Stomach smooth muscle (tissue), 2 donors: Measurements from ENCODE around the gene FAM181A.

ENCODE experiments used
- H3K27ac ChIP-seq: one replicate; pipeline ENCODE4 v1.7.0; 2013; ENCODE audit warnings: mild to moderate bottlenecking, low read length, inconsistent platforms
- H3K27me3 ChIP-seq, 2 donors: one replicate each; pipeline ENCODE4 v1.7.0; 2013; ENCODE audit warnings: low read length in 2 of 2; ENCODE audit not compliant: insufficient read depth in 2 of 2, control insufficient read depth in 1 of 2
- H3K36me3 ChIP-seq, 2 donors: one replicate each; pipeline ENCODE4 v1.7.0; 2013; ENCODE audit warnings: low read length in 2 of 2; ENCODE audit not compliant: control insufficient read depth in 2 of 2, insufficient read depth in 2 of 2
- H3K4me1 ChIP-seq: one replicate; pipeline ENCODE4 v1.7.0; 2013; ENCODE audit warnings: low read length; ENCODE audit not compliant: control insufficient read depth, insufficient read depth
- H3K4me3 ChIP-seq, 2 donors: one replicate each; pipeline ENCODE4 v1.7.0; 2013; ENCODE audit warnings: low read length in 2 of 2
- H3K9ac ChIP-seq, 2 donors: one replicate each; pipeline ENCODE4 v1.7.0; 2013; ENCODE audit warnings: low read length in 2 of 2, mild to moderate bottlenecking in 1 of 2
- H3K9me3 ChIP-seq, 2 donors: one replicate each; pipeline ENCODE4 v1.7.0; 2013; ENCODE audit warnings: low read length in 2 of 2; ENCODE audit not compliant: control insufficient read depth in 2 of 2
- donor health status: healthy.
- donor health status: Pancreatic carcinoma.

The FAM181A gene

DNA sequence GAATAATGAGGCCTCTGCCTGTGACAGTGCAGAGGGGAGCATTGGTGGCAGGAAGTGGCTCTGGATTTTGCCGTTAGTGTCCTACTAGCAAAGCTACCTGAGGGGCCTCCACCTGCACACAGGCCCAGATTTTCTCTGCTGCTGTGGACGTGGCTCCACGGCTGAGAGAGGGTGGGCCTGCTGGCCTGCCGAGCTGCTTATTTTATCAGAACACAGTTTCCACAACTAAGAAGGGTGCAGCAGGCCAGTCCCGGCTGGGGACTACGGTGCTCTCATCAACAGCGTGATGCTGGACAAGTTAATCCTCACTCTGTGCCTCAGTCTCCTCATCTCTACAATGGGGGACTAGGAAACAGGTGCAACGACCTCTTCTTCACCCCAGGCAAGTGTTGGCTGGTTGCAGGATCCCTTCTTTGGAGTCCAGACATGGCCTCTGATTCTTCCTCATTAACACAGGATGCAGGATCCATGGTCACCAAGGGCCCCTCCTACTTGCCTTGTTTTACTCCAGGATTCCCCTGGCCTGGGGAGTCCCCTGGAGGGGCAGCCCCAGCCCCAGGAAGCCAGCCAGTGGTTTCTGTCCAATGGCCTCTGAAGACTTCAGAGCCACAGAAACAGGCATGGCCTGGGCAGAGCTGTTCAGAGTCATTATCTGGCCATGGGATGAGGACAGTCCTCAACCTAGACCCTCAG, 3.3 kb downstream of the FAM181A start:
- no peak overlapping the region for H3K4me3 ChIP-seq
- peaks cover 18% of the 10 kb centered on the region for H3K4me1 ChIP-seq
- H3K36me3 ChIP-seq = peaks cover 28 to 35% of the 10 kb centered on the region in 2 donors
- H3K9ac ChIP-seq = no peak overlapping the region
- H3K27ac ChIP-seq = no peak overlapping the region
- H3K27me3 ChIP-seq = no peaks in the 10 kb centered on the region
- no peaks in the 10 kb centered on the region for H3K9me3 ChIP-seq

- Histone ChIP-seq H3K4me3 (no peak overlapping the region), H3K4me1 (peaks cover 18% of the 10 kb centered on the region), H3K36me3 (peaks cover 29 to 40% of the 10 kb centered on the region in 2 donors), H3K27me3 (no peaks in the 10 kb centered on the region), H3K9me3 (no peaks in the 10 kb centered on the region), H3K27ac (no peak overlapping the region), H3K9ac (no peak overlapping the region)
Observed at GRCh38 chr14:93930989-93931307, 3.8 kb downstream of the FAM181A start.

DNA sequence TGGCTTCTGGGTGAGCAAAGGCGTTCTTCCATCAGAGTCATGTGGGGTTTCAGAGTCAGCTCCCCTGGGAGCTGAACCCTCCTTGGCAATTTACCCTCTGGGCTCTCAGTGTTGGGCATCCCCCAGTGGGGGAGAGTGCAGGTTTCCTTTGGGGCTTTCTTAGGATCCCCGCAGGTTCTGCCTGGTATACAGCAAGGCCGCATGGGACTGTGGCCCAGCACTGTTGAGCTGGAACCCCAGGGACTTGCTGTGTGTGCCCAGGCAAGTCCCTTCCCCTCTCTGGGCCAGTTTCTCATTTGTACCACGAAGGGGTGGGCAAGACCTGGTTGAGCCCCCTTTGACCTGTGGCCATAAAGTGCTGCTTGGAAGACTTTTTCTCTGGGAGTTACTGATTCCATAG, 5.5 kb downstream of the FAM181A start:
- Histone ChIP-seq H3K27me3 (no peaks in the 10 kb centered on the region), H3K27ac (peak overlapping the region; percentile 31), H3K9me3 (no peaks in the 10 kb centered on the region), H3K4me3 (no peak overlapping the region), H3K9ac (no peak overlapping the region), H3K4me1 (peaks cover 23% of the 10 kb centered on the region), H3K36me3 (peaks cover 40 to 57% of the 10 kb centered on the region in 2 donors)

- Histone ChIP-seq H3K4me1 (peaks cover 26% of the 10 kb centered on the region), H3K9me3 (no peaks in the 10 kb centered on the region), H3K4me3 (no peak overlapping the region), H3K9ac (no peak overlapping the region), H3K36me3 (peaks cover 42 to 62% of the 10 kb centered on the region in 2 donors), H3K27me3 (no peaks in the 10 kb centered on the region), H3K27ac (peak overlapping the region; percentile 18)
Observed at GRCh38 chr14:93935213-93935612, 8.1 kb downstream of the FAM181A start.

DNA sequence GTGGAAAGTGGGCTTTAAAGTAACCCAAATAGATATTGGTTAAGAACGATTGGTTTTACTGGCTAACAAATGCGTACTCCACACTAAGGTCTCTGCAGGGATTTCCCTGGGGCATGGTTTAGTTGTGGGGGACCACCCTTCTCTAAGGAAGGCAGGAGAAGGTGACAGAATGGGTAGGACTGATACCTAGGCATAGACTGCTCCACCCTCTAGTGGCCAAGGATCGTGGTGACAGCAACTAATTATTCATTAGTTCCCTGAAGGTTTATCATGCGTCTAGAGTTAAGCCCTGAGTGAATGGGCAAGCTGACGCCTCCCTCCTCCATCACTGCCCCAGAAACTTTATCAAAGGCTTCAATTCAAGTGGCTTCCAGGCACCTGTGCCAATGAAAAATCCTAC, 9.1 kb downstream of the FAM181A start:
- no peak overlapping the region for H3K4me3 ChIP-seq
- H3K36me3 ChIP-seq = peaks cover 34 to 62% of the 10 kb centered on the region in 2 donors
- no peaks in the 10 kb centered on the region for H3K9me3 ChIP-seq
- peak overlapping the region; percentile 11 for H3K27ac ChIP-seq
- H3K27me3 ChIP-seq = no peaks in the 10 kb centered on the region
- peaks cover 33% of the 10 kb centered on the region for H3K4me1 ChIP-seq
- no peak overlapping the region for H3K9ac ChIP-seq

DNA sequence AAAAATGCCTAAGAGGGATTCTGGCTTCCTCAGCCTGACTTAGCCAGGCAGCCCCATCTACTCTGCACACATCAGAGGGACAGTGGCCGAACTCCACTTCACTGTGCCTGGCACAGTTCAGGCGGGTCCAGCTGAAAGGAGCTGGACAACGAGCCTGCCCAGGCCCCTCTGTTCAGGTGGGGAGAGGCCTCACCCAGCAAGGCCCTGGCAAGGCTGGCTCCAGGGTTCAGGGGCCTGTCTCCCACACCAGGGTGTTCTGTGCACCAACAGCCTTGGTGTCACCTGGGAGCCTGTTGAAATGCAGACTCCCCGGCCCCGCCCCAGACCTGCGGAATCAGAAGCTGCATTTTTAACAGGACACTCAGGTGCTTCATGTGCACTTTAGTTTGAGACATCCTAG, 9.8 kb downstream of the FAM181A start:
- no peaks in the 10 kb centered on the region for H3K27me3 ChIP-seq
- H3K4me3 ChIP-seq = no peak overlapping the region
- no peak overlapping the region for H3K27ac ChIP-seq
- H3K36me3 ChIP-seq = peaks cover 34 to 60% of the 10 kb centered on the region in 2 donors
- no peaks in the 10 kb centered on the region for H3K9me3 ChIP-seq
- H3K4me1 ChIP-seq = peaks cover 37% of the 10 kb centered on the region
- H3K9ac ChIP-seq = no peak overlapping the region

GRCh38 chr14:93937519-93937918, 10.4 kb downstream of the FAM181A start:
- no peak overlapping the region for H3K9ac ChIP-seq
- peak overlapping the region; percentile 37 for H3K27ac ChIP-seq
- H3K36me3 ChIP-seq = peaks cover 39 to 60% of the 10 kb centered on the region in 2 donors
- H3K27me3 ChIP-seq = no peaks in the 10 kb centered on the region
- no peaks in the 10 kb centered on the region for H3K9me3 ChIP-seq
- no peak overlapping the region for H3K4me3 ChIP-seq
- peaks cover 41% of the 10 kb centered on the region for H3K4me1 ChIP-seq

- no peaks in the 10 kb centered on the region for H3K9me3 ChIP-seq
- peaks cover 46 to 61% of the 10 kb centered on the region in 2 donors for H3K36me3 ChIP-seq
- peak overlapping the region; percentile 31 for H3K27ac ChIP-seq
- H3K4me1 ChIP-seq = peaks cover 41% of the 10 kb centered on the region
- H3K9ac ChIP-seq = no peak overlapping the region
- no peaks in the 10 kb centered on the region for H3K27me3 ChIP-seq
- no peak overlapping the region for H3K4me3 ChIP-seq
Observed at GRCh38 chr14:93938751-93939303, 11.7 kb downstream of the FAM181A start.

DNA sequence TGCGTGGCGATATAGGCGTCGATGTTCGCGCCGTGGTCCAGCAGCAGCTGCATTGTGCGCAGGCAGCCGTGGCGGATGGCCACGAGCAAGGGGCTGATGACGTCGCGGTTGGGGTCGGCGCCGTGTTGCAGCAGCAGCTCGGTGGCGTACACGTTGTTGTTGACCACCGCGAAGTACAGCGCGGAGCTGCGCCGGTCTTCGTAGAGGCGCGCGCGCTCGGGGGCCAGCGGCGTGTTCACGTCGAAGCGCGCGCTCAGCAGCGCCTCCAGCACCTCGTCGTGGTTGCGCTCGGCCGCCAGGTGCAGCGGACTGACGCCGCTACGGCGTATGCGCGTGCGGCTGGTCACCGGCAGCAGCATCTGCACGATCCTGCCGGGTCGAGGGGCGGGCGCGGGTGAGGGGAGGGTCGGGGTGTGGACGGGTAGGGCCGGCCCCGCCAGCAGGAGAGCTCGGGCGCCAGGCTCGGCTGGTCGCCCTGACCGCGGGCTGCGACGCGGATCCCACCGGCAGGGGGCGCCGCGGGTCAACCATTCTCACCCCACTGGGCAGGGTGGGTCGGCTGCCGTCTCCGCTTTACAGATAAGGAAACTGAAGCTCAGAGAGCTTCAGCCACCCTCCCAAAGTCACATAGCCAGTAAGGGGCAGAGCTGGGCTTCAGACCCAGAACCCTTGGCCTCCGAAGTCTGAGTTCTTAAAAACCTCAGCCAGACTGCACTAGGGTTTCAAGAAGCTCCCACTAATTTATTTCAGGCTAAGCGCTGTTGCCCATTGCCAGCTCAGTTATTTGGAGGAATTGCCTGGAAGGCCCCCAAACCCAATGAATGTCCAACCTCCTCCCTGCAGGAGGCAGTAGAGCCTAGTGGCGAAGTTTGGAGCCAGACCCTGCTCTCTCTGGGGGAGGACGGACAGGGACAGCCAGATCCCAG, 12.4 kb downstream of the FAM181A start:
- Histone ChIP-seq H3K27me3 (no peaks in the 10 kb centered on the region), H3K36me3 (peaks cover 46 to 56% of the 10 kb centered on the region in 2 donors), H3K9ac (peak overlapping the region in 1 of 2 donors; percentile 13), H3K9me3 (no peaks in the 10 kb centered on the region), H3K4me1 (peaks cover 44% of the 10 kb centered on the region), H3K4me3 (peak overlapping the region in 1 of 2 donors; percentile 40), H3K27ac (peak overlapping the region; percentile 66)

DNA sequence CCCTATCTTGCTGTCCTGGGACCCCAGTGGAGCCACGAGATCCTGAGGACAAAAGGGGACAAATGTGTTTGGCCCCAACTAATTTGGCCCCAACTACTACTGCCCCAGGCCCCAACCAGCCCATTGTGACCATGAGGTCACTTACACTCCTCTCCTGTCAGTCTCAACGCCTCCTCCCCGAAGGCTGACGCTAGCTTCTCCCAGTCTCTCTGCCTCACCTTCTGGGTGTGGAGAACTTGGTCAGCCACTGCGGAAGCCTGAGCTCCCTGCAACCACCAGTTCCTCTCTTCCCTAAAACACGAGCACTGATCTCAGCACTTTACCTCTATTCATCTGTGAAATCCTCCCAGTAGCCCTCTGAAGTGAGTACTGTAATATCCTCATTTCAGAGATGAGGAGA, 13.3 kb downstream of the FAM181A start:
- Histone ChIP-seq H3K9me3 (no peaks in the 10 kb centered on the region), H3K36me3 (peaks cover 45 to 53% of the 10 kb centered on the region in 2 donors), H3K4me1 (peaks cover 45% of the 10 kb centered on the region), H3K4me3 (no peak overlapping the region), H3K9ac (peak overlapping the region in 1 of 2 donors; percentile 13), H3K27me3 (no peaks in the 10 kb centered on the region), H3K27ac (peak overlapping the region; percentile 66)
